ENCODE results near the gene PLGRKT.
"Not testable (repeated sequence)": the region's sequence is repeated elsewhere in the genome, so short reads cannot be mapped to it uniquely, and the experiment has no call there.

PLGRKT gene

DNA sequence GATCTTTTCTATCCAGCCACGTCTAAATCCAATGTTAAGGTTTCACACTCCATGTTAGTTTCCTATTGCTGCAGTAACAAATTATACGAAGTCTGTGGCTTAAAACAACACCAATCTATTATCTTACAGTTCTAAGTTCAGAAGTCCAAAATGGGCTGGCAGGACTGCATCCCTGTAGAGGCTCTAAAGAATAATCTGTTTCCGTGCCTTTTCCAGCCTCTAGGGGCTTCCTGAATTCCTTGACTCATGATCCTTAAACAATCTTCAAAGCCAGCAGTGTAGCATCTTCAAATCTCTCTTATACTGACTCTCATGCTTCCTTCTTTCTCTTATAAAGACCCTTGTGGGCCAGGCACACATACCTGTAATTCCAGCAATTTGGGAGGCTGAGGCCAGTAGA, 6.8 kb downstream of the PLGRKT start:
- DNase-seq (ENCODE audit: low spot score) = no peak

DNA sequence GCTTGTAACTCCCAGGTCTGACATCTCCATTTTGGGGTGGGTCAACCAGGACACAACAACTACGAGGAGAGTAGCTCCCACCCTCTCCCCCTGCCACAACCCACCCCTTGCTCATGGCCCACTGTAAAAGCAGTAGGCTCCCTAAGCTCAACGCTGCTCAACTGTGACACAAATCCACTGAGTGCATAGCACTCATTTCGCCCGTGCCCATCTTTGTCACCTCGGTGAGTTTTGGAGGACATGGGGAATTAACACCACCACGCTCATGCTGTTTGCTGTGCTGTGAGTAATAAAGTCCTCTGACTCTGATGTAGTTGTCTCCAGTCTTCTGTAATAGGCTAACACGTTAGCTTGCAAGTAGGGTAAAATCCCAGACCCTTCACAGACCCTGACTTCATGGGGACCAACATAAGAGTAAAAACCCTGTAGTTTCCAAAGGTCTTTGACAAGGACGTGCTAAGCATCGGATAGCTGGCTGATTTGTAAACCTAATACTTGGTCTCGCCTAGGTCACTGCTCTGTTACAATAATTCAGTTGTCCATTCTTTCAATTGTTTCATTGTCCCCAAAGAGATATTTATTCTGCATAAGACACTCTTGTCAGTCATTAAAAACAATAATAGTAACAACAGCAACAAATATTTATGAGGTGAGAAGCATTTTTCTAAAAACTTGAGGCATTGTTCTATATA, 7.7 kb downstream of the PLGRKT start:
- no peak for DNase-seq (ENCODE audit: low spot score)

DNA sequence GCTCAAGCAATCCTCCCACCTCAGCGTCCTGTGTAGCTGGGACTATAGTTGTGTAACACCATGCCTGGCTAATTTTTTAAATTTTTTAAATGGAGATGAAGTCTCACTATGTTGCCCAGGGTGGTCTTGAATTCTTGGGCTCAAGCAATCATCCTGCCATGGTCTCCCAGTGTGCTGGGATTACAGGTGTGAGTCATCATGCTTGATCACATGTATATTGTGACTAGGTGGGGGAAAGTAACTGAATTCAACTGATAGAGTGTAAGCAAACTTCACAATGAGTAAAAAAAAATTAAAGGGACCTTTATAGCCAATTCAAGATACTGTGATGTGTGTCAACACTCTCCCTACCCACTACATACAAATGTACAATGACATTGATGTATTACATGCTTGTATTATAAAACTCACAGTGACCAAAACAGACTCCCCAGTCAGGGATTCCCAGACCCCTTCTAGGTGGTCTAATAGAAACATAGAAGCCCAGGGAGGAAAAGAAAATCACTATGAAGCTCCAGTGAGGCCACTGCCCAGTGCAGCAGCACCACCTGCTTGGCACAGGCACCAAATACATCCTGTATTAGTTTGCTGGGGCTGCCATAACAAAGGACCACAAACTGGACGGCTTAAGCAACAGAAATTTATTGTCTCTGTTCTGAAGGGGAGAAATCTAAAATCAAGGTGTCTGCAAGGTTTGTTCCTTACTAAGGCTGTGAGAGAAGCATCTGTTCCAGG, 8.8 kb downstream of the PLGRKT start:
- no peak for DNase-seq (ENCODE audit: low spot score)

DNA sequence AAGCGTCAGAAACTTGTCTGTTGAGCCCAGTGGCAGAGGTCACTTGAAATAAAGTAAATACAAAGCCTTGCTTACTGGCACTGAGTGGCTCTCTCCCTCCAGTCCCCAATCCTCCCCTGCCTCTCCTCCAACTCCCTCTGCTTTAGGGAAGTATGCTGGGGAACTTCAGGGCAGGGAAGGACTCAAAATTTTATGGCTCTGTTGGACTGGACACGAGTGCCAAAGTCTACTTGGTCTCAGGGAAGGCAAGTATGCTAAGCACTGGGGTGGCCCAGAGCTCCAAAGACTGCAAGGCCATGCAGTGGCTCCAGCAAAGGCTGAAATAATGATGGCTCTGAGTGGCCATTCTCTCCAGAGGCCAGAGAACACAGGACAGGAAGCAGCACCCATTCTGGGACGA, 9.6 kb downstream of the PLGRKT start:
- DNase-seq (ENCODE audit: low spot score) = no peak

DNA sequence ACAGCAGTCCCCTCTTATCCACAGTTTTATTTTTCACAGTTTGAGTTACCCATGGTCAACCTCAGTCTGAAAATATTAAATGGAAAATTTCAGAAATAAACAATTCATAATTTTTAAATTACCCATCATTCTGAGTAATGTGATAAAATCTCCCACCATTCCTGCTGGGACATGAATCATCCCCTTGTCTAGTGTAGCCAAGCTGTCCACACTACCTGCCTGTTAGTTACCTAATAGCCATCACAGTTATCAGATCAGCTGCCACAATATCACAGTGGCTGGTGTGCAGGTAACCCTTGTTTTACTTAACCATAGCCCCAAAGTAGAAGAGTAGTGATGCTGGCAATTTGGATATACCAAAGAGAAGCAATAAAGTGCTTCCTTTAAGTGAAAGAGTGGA, 10.7 kb downstream of the PLGRKT start:
- DNase-seq (ENCODE audit: low spot score) = no peak

DNA sequence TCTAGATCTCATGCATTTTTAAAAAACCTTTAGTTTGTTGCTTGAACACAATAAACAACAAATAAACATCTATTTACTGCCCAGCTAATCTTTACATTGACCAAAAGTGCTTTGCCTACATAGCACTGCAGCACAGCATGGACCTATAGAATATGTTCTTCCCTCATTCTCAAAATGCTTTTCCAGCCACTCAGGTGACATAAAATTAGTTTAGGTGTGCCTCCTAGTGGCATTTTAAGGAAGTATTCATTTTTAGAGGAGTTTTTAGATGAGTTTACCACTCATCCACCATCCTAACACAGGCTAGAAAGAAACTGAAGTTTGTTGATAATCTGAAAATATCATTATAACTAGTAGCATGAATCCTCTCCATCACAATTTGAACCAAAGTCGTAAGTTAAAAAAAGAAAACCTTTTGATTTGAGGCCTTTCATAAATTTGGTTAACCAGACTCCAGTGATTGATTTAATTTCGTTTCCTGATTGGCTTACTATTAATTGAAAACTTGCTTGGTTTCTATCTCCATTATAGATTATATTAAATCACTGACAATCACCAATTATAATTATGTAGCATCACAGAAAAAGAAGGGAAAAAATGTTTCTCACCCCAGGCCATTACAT, 12.6 kb downstream of the PLGRKT start:
- no peak for DNase-seq (ENCODE audit: low spot score)

DNA sequence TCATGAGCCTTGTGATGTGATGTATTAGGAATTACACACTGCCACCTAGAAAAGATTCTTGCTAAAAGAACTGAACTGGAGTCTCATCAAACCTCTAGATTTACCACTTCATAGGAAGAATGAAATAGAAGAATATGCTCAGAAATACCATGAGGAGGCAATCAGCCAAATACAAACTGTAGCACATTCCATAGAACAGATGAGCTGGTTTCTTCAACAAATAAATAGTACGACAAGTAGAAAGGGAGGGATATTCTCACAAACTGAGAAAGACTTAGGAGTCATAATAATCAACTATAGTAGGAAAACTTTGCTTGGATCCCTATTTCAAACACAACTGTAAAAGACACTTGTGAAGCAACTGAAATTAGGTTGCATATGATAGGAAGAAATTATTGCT, 15.4 kb downstream of the PLGRKT start:
- DNase-seq (ENCODE audit: low spot score) = no peak

DNA sequence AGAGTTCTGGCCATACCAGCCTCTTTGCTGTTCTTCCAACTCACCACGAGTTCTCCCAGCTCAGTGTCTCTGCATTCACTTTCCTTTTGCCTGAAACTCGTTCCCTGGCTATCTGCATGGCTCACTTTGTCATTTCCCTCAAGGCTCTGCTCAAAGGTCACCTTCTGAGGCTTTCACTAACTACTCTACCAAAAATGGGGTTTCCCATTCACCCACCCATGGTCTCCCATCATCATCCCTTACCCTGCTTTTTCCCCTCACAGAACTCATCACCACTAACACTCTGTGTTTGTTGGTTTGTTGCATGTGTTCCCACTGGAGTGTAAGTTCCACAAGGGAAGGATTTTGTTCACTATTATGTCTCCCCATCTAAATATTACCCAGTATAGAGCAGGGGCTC, 16.6 kb downstream of the PLGRKT start:
- no peak for DNase-seq (ENCODE audit: low spot score)

DNA sequence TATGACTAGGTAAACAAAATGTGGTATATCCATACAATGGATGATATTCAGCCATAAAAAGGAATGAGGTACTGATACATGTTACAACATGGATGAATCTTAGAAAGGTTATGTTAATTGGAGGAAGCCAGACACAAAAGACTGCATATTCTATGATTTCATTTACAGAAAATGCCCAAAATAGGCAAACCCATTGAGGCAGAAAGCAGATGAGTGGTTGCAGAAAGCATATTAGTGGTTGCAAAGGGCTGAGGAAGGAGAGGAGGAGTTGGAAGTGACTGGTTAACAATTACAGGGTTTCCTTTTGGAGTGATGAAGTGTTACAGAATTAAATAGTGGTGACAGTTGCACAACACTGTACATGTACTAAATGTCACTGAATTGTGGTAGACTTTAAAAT, 17.7 kb downstream of the PLGRKT start:
- no peak for DNase-seq (ENCODE audit: low spot score)

DNA sequence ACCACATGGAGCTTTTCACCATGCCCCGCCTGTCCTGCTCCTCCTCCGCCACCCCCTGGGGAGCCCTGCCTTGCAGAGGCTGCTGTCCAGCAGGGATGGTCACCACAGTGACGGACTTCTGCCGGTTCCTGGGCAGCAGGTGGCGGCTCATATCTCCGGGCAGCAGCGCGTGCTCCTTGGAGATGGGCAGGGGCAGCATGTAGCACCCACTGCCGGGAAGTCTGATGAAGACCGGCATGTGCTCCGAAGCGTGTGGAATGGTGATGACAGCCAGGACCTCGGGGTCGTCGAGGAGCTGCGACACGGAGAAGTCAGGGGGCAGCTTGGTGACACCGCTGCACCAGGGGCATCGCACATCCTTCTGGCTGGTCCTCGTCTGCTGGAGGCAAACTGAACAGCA, 19.2 kb downstream of the PLGRKT start:
- DNase-seq (ENCODE audit: low spot score) = no peak

DNA sequence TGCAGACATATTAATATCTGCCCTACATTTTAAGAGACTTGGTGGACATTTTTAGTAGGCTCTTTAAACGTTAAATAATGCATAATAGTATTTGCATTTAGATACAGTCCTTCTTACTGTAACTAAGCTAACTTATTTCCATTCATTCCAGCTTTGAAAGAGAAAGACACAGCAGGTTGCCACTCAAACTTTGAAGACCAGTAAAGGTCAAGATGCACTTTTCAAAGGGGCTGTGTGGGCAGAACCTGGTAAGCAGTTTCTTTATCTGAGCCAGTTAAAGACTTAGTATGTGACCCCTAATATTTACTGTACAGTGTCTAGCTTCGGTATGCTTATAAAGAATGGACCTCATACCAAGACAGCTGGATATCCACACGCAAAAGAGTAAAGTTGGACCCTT, 20.8 kb downstream of the PLGRKT start:
- DNase-seq (ENCODE audit: low spot score) = no peak

DNA sequence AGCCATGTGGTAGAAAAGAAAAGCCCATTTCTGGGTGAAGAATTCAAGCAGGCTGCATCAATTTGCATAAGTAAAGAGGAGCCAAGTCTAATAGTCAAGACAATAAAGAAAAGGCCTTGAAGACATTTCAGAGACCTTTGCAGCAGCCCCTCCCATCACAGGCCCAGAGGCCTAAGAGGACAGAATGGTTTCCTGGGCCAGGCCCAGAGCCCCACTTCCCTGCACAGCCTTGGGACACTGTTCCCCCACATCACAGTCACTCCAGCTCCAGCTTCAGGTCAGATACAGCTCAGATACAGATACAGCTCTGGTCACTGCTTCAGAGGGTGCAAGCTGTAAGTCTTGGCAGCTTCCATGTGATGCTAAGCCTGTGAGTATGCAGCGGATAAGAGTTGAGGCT, 29.1 kb downstream of the PLGRKT start:
- DNase-seq (ENCODE audit: low spot score) = no peak

DNA sequence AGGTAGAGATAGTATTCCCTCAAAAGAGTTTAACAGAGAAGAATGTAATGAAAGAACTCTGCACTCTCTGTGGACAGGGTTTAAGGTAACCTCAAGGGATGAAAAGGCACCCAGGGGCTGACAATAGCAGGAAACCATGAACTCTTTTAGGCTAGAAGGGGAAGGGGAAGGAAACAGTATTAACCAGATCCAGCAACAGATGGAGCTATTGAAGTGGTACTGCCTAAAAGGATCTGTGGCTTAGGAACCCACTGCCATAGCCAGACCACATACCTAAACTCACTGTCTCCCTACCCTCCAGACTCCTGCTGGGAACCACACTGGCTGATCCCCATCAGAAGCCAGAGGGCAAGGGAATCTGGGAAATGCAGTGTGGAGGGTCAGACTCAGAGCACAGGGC, 35.5 kb downstream of the PLGRKT start:
- DNase-seq (ENCODE audit: low spot score) = no peak

DNA sequence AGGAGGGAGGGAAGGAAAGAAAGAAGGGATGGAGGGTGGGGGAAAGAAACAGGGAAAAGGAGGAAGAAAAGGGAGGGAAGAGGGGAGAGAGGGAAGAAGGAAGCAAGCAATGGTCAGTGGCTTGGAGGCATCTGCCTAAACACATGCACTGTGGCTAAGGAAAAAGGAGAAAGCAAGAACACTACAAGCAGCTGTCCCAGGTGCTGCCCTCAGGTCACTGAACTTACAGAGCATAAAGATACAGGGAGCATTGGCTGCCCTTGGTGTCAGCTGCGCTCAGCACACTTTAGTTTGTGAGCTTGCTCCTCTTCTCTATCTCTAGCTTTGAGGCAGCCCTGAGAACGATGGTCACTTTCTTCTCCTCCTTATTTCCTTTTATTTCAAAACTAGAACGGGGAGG, 40.2 kb downstream of the PLGRKT start:
- not testable (repeated sequence) for DNase-seq (ENCODE audit: low spot score)

DNA sequence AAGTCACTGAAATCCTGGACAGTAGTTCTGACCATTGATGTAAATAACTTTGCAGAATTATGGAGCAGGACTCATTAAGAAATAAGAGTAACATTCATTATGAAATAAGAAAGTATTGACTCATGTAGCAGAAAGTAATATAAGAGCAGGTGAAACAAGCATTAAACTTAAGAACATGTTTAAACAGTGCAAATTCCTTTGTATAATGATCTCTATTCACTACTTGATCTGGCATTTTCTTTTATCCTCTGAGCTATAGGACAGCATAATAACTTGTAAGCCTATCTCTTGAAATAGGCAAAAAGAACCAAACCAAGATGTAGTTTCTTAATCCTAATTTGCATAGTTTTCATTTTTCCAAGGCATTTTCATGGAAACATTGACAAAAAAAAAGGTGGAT, 42.3 kb downstream of the PLGRKT start:
- DNase-seq (ENCODE audit: low spot score) = no peak

DNA sequence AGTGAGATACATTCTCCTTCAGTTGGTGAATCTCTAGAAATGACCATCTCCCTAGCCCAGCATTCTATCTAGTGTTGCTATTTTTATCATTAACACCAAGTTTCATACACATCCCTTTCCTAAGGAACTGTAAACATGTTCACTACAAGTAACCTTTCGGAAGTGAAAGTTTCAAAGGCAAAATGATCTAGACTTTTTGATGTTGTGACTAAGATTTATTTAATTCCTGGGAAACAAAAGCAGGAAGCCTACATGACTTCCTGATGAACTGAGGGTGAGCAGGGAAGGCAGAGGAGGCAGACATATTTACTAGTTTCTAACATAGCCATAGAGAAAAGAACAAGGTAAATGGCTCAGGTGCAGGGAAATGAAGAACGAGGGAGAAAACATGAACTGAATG, 43.7 kb downstream of the PLGRKT start:
- DNase-seq (ENCODE audit: low spot score) = not testable (repeated sequence)

DNA sequence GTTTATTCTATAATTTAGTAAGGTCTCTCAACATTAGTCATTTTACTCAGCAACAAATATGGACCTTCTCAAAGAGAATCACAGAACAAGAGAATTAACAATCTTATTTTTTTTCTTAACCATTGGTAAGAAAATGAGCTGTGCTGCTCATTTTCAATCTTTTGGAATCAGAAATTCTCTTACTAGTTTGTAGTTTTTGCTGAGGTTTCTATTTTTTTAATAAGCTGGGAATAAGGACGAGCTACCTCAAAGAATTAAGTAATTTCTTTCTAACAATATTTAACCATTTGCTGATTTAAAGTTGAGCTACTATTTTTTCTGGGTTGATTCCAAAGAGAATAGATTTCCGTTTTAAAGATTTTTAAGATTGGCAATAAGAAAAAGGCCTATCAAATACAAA, 44.2 kb downstream of the PLGRKT start:
- no peak for DNase-seq (ENCODE audit: low spot score)

DNA sequence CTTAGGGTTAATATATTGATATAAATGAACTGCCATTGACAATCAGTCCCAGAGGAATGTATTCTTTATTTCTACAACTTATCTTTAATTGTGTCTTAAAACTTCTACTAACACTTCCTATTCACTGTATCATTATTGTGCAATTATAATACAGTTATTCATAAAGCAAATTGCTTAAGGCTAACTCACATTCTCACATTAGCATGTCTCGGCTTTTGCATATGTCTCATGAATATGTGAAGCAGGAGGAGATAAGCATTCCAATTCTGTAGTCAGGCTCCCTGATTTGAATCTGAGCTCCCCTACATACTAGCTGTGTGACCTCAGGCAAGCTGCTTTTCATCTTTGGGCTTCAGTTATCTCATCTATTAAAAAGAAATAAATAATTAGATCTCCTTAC, 45.4 kb downstream of the PLGRKT start:
- no peak for DNase-seq (ENCODE audit: low spot score)

DNA sequence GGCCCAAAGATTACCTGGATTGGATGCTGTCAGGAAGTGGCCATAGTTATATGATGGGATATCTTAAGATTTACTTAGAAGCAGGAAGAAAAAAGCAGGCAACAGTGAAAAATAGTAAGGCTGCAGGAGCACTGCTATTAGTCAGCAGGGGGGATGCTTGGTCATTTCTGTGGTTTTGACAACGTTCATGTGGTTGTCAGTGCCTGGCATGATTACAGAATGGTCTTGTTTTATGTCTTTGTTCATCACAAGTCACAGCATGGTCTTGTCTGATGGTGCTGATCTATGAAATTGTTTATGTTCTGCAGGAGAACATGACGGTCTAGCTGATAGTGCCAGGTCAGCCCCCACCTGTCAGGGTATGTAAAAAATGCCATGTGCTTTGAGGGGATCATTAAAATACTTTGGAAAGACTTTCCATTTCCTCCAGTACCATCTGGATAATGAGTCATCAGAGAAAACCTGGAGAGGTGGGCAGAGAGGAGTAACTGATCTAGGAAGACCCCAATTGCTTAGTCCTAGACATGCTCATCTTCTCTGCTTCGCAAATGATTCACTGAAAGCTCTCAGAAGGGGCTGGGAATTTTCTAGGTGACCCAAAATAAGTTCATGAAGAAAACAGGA, 48.5 kb downstream of the PLGRKT start:
- DNase-seq (ENCODE audit: low spot score) = peak; percentile 3

DNA sequence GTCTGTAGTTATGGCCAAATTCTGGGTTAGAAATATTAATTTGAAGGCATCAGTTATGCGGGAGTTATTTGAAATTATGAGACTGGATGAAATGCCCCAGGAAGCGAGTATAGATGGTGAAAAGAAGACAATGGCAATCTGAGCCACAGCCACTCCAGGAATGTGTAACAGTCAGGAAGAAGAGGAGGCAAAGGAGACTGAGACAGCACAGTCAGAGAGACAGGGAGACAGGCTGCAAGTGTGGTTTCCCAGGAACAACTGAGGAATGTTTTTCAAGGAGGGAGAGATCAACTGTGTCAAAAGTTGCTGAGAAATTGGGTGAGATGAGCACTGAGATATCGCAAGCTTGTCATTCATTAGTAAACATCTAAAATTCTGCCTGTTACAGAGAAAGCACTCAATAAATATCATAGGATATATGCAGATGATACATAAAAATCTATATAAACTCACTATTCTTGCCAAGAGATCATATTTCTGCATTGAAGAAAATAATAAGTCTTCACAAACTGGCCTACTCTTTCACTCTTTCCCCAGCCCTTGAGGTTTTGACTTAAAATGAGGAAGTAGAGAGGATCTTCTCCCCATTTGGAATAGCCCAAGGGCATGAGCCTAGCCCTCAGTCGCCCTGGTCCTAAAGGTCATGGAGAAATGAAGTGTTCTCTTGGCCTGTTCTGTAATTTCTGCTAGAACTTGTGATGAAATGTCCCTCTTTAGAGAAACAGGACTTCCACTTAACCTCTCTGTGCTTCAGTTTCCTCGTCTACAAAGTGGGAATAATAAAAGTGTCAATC, 49.5 kb downstream of the PLGRKT start:
- DNase-seq (ENCODE audit: low spot score) = no peak

DNA sequence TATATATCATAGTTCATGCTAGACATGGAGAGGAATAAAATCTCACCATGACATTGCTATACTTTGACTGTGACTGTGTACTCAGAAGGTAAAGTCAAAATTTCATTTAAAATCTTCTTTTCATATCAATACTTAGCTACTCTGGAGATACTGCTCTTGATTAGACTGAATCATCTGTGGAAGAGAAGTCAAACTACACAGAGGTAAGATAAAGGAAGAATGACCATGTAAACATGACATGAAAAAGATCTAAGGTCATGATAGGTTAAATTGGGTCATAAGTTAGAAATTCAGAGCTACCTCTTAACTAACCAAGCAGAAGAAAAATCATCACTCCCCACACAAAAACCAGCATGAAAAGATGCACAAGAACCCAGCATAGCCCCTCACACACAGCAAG, 53.3 kb downstream of the PLGRKT start:
- DNase-seq (ENCODE audit: low spot score) = no peak

DNA sequence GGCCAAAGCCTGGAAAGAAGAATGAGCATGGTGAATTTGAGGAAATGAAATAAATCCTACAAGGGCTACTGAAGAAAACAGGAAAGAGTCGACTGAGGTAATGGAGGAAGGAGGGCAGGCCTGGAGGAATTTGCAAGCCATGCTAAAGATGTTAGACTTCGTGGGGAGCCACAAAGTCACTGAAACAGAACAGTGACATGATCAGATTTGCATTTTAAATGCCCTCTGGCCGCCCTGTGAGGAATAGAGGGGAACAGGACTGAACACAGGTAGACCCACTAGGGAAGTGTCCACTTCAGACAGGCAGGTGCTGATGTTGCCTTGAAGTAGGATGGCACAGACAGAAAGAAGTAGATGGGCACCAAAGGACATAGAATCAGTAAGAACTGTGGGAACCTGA, 55.2 kb downstream of the PLGRKT start:
- no peak for DNase-seq (ENCODE audit: low spot score)

Measured in COLO829 (cell line).